Kidney (tissue), 14 donors: ENCODE data around the gene USP37. TPM values are rescaled to one million over a fixed set of nuclear protein-coding genes. Genes with fewer than 3 reads are reported as not detected.

Experiments
- DNase-seq, 5 donors: peaks; one replicate each; pipeline ENCODE4 v3.0.0-alpha.2; 2013 to 2020
- FAIRE-seq: peaks from 2 replicates; lab custom pipeline; 2012; peaks lifted over from hg19 to GRCh38; lab: Jason Lieb, UNC
- H3K27ac ChIP-seq, 2 donors: one replicate each; pipeline ENCODE4 v1.7.0; 2013; ENCODE audit warnings: low read depth in 2 of 2, low read length in 2 of 2, inconsistent platforms in 1 of 2
- H3K27me3 ChIP-seq: one replicate; pipeline ENCODE4 v1.7.1; 2013; ENCODE audit warnings: low read length, inconsistent platforms; ENCODE audit not compliant: control insufficient read depth, insufficient read depth
- H3K36me3 ChIP-seq, 3 donors: one replicate each; pipeline versions ENCODE4 v1.7.0 to v1.7.1; 2013; ENCODE audit warnings: low read length in 3 of 3, control low read depth in 1 of 3, inconsistent platforms in 1 of 3; ENCODE audit not compliant: insufficient read depth in 3 of 3, control insufficient read depth in 2 of 3
- H3K4me1 ChIP-seq, 3 donors: one replicate each; pipeline versions ENCODE4 v1.7.0 to v1.7.1; 2013; ENCODE audit warnings: low read length in 3 of 3, inconsistent platforms in 1 of 3, low read depth in 1 of 3; ENCODE audit not compliant: control insufficient read depth in 2 of 3, insufficient read depth in 2 of 3
- H3K4me3 ChIP-seq, 3 donors: one replicate each; pipeline versions ENCODE4 v1.7.0 to v1.8.1; 2013; ENCODE audit warnings: low read length in 3 of 3, control low read depth in 1 of 3, inconsistent platforms in 1 of 3
- H3K9ac ChIP-seq, 3 donors: one replicate each; pipeline versions ENCODE4 v1.7.0 to v1.7.1; 2013; ENCODE audit warnings: low read length in 3 of 3, control low read depth in 1 of 3, inconsistent platforms in 1 of 3
- H3K9me3 ChIP-seq, 3 donors: one replicate each; pipeline versions ENCODE4 v1.7.0 to v1.7.1; 2013; ENCODE audit warnings: low read length in 3 of 3, control low read depth in 1 of 3, inconsistent platforms in 1 of 3; ENCODE audit not compliant: control insufficient read depth in 2 of 3, insufficient read depth in 1 of 3
- intact Hi-C: fragments of 100-400 bp; cut with DNase I; formaldehyde crosslinking; loops from one replicate; pipeline ENCODE4 v1.11.1; 2022
- polyA plus RNA-seq: library from polyadenylated mRNA; stranded (reverse); fragments of 350-450 nt; fragmentation: Illumina TruSeq; extraction: RNeasy Lipid Tissue Mini Kit (QIAGEN cat#74804); gene quantifications from one replicate; pipeline ENCODE4 v1.2.3, GENCODE V29; 2014; ENCODE audit warnings: low read depth, low replicate concordance; ENCODE audit not compliant: insufficient read depth
- total RNA-seq: library from RNA; stranded (reverse); fragmentation: NEBNext Ultra II Directional; extraction: Animal tissue kit (Norgen Biotek cat#: 25700); gene quantifications from one replicate; pipeline ENCODE4 v1.2.1, GENCODE V29; 2021
- TF ChIP-seq, protein P1 (sequence below): IDR thresholded peaks from 3 replicates; pipeline ENCODE4 v1.5.1; 2012; ENCODE audit warnings: mild to moderate bottlenecking, moderate library complexity, borderline replicate concordance; ENCODE audit not compliant: insufficient read depth; ENCODE audit errors: extremely low read depth
- donor health status: control.
- donor health status: control.
- donor health status: control.
- donor health status: control.
- donor health status: control.
- donor health status: DM: yes; HTN: yes; CAD: no.
- donor health status: Normal renal cell carcinoma (clear cell type).

The USP37 gene
- total and polyA plus RNA-seq, 2 donors from 2014 or later: 1.8 to 13.5 TPM

GRCh38 chr2:218516614-218517013 lies 51.5 kb downstream of the USP37 start:
- no peaks in the 10 kb centered on the region for H3K4me1 ChIP-seq
- TF ChIP-seq, protein P1, sequence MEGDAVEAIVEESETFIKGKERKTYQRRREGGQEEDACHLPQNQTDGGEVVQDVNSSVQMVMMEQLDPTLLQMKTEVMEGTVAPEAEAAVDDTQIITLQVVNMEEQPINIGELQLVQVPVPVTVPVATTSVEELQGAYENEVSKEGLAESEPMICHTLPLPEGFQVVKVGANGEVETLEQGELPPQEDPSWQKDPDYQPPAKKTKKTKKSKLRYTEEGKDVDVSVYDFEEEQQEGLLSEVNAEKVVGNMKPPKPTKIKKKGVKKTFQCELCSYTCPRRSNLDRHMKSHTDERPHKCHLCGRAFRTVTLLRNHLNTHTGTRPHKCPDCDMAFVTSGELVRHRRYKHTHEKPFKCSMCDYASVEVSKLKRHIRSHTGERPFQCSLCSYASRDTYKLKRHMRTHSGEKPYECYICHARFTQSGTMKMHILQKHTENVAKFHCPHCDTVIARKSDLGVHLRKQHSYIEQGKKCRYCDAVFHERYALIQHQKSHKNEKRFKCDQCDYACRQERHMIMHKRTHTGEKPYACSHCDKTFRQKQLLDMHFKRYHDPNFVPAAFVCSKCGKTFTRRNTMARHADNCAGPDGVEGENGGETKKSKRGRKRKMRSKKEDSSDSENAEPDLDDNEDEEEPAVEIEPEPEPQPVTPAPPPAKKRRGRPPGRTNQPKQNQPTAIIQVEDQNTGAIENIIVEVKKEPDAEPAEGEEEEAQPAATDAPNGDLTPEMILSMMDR: peak; percentile 24
- FAIRE-seq: no peak

GRCh38 chr2:218513676-218514075 lies 54.5 kb downstream of the USP37 start:
- H3K27ac ChIP-seq: no peak overlapping the region
- DNase-seq (no peak), FAIRE-seq (no peak)
- H3K9me3 ChIP-seq: no peaks in the 10 kb centered on the region
- intact Hi-C loops: no loop called here
- no peaks in the 10 kb centered on the region for H3K36me3 ChIP-seq
- no peaks in the 10 kb centered on the region for H3K27me3 ChIP-seq
- H3K9ac ChIP-seq: no peak overlapping the region
- H3K4me3 ChIP-seq: no peak overlapping the region
- no peaks in the 10 kb centered on the region for H3K4me1 ChIP-seq
- TF ChIP-seq, protein P1: no peak

More at GRCh38 chr2:218516614-218517013, 51.5 kb downstream of the USP37 start:
- H3K36me3 ChIP-seq: no peaks in the 10 kb centered on the region
- no peak overlapping the region for H3K27ac ChIP-seq
- intact Hi-C loops: no loop called here
- H3K9ac ChIP-seq: no peak overlapping the region
- H3K27me3 ChIP-seq: no peaks in the 10 kb centered on the region
- no peak overlapping the region for H3K4me3 ChIP-seq
- H3K9me3 ChIP-seq: no peaks in the 10 kb centered on the region
- DNase-seq: no peak

DNA sequence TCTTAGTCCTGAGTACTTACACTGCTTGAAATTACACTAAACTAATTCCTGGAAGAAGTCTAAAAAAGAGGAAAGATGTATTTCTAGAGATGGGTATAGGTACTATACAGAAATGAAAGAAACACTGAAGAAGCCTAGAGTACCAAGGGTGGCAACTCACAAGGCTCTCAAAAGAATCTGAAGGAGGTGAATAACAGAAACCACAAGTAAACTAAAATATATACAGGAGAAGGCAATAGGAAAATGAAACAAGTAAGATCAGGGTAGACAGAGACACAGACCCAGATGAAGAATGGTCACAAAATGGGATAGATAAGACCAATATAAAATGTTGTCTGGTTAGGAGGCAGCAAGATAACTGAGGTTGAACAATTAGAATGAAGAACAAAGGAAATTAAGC lies 59.9 kb downstream of the USP37 start:
- FAIRE-seq: no peak
- TF ChIP-seq, protein P1: no peak
- Histone ChIP-seq H3K9ac (no peak overlapping the region), H3K27me3 (no peaks in the 10 kb centered on the region), H3K4me3 (no peak overlapping the region), H3K36me3 (no peaks in the 10 kb centered on the region), H3K27ac (no peak overlapping the region), H3K9me3 (no peaks in the 10 kb centered on the region), H3K4me1 (no peaks in the 10 kb centered on the region)
- intact Hi-C loops: no loop called here
- no peak for DNase-seq
